GM12892 (cell line): ENCODE data around the gene ZFHX3.

Experiments
- DNase-seq: peaks from one replicate; pipeline ENCODE4 v3.0.0; 2011; ENCODE audit not compliant: insufficient read length
- FAIRE-seq: peaks from 2 replicates; lab custom pipeline; 2011; peaks lifted over from hg19 to GRCh38; lab: Jason Lieb, UNC
- POLR2A ChIP-seq: IDR thresholded peaks from 2 replicates; pipeline ENCODE4 v1.6.1; 2011; ENCODE audit warnings: low read depth, low read length, control low read depth
- POLR2AphosphoS5 ChIP-seq: IDR thresholded peaks from 2 replicates; pipeline ENCODE4 v1.6.1; 2011; ENCODE audit warnings: low read depth, low read length, control low read depth
- TAF1 ChIP-seq: IDR thresholded peaks from 2 replicates; pipeline ENCODE4 v1.6.1; 2011; ENCODE audit warnings: low read depth, mild to moderate bottlenecking, control low read depth, low read length, borderline replicate concordance

The ZFHX3 gene

GRCh38 chr16:72961863-72962262 lies 86.1 kb downstream of the ZFHX3 start:
- TF ChIP-seq TAF1 (no peak), POLR2AphosphoS5 (no peak), POLR2A (no peak)
- DNase-seq (no peak), FAIRE-seq (no peak)

GRCh38 chr16:72961115-72961832 lies 86.7 kb downstream of the ZFHX3 start:
- FAIRE-seq: no peak
- TF ChIP-seq TAF1 (no peak), POLR2A (no peak), POLR2AphosphoS5 (no peak)
- DNase-seq: no peak

GRCh38 chr16:72960101-72960500 lies 87.8 kb downstream of the ZFHX3 start:
- FAIRE-seq (no peak), DNase-seq (no peak)
- TF ChIP-seq POLR2A (no peak), TAF1 (no peak), POLR2AphosphoS5 (no peak)

GRCh38 chr16:72959301-72959996 lies 88.5 kb downstream of the ZFHX3 start:
- FAIRE-seq: no peak

GRCh38 chr16:72958522-72959076 lies 89.3 kb downstream of the ZFHX3 start:
- TF ChIP-seq POLR2A (no peak), TAF1 (no peak), POLR2AphosphoS5 (no peak)
- FAIRE-seq: no peak
- DNase-seq: no peak

More at GRCh38 chr16:72959301-72959996, 88.5 kb downstream of the ZFHX3 start:
- TF ChIP-seq POLR2A (no peak), TAF1 (no peak), POLR2AphosphoS5 (no peak)
- no peak for DNase-seq

GRCh38 chr16:72957303-72958277 lies 90.3 kb downstream of the ZFHX3 start:
- TF ChIP-seq TAF1 (no peak), POLR2A (no peak), POLR2AphosphoS5 (no peak)
- DNase-seq (no peak), FAIRE-seq (no peak)

GRCh38 chr16:72956124-72957064 lies 91.5 kb downstream of the ZFHX3 start:
- DNase-seq: no peak
- FAIRE-seq: no peak
- TF ChIP-seq TAF1: no peak
- TF ChIP-seq POLR2A: no peak
- no peak for TF ChIP-seq POLR2AphosphoS5

GRCh38 chr16:72952811-72953271 lies 95.1 kb downstream of the ZFHX3 start:
- DNase-seq: no peak
- TF ChIP-seq POLR2AphosphoS5 (no peak), POLR2A (no peak), TAF1 (no peak)
- no peak for FAIRE-seq

- TF ChIP-seq POLR2AphosphoS5 (no peak), POLR2A (no peak), TAF1 (no peak)
- DNase-seq: no peak
- FAIRE-seq: no peak
These were observed 95.5 kb downstream of the ZFHX3 start for GRCh38 chr16:72952404-72952803.

GRCh38 chr16:72951916-72952315 lies 96.0 kb downstream of the ZFHX3 start:
- TF ChIP-seq POLR2AphosphoS5 (no peak), POLR2A (no peak), TAF1 (no peak)
- no peak for DNase-seq
- FAIRE-seq: no peak
